ENCODE measurements around the gene HYAL4.
"Not testable (repeated sequence)": the region's sequence is repeated elsewhere in the genome, so short reads cannot be mapped to it uniquely, and the experiment has no call there.

Gene HYAL4

DNA sequence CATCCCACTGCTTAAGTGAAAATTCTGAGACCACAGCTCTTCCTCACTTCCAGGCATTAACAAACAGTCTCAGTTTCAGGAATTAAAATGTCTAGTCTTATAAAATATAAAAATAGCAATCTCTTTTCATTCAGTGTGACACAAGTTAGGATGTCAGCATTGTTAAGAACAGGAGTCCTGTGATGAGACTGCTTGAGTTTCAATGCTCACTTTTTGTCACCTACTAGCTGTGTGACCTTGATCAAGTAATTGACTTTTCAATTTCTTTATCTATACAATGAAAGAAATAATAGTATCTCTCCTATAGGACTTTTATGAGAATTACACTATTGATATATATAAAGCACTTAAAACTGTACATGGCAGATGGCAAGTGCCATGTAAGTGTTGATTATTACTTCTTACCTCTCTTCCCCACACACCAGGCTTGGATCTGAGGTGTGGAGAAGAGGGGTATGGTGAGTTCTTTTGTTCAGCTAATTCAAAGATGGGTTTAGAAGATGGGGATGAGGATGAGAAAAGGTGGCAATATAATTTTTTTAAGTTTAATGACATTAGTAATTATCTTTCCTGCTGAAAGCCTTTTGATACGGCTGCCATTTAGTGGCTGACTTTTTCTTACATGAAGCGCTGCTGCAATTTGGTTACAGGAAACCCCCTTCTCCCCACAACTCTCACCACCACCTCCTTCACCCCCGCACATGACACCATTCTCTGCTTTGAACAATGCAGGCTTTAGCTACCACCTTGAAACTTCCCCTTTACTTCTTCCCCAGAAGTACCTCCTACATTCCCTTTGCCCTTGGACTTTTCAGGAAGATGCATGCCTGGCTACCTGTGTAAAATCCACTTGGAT is 20.8 kb upstream of the HYAL4 start:
- TF ChIP-seq, protein P1, sequence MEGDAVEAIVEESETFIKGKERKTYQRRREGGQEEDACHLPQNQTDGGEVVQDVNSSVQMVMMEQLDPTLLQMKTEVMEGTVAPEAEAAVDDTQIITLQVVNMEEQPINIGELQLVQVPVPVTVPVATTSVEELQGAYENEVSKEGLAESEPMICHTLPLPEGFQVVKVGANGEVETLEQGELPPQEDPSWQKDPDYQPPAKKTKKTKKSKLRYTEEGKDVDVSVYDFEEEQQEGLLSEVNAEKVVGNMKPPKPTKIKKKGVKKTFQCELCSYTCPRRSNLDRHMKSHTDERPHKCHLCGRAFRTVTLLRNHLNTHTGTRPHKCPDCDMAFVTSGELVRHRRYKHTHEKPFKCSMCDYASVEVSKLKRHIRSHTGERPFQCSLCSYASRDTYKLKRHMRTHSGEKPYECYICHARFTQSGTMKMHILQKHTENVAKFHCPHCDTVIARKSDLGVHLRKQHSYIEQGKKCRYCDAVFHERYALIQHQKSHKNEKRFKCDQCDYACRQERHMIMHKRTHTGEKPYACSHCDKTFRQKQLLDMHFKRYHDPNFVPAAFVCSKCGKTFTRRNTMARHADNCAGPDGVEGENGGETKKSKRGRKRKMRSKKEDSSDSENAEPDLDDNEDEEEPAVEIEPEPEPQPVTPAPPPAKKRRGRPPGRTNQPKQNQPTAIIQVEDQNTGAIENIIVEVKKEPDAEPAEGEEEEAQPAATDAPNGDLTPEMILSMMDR (IDR thresholded peaks at IDR 0.05; ENCODE audit: low read depth, low read length), result no peak
- no peak overlapping the region for H3K4me3 ChIP-seq (ENCODE audit: low read depth, low read length)

DNA sequence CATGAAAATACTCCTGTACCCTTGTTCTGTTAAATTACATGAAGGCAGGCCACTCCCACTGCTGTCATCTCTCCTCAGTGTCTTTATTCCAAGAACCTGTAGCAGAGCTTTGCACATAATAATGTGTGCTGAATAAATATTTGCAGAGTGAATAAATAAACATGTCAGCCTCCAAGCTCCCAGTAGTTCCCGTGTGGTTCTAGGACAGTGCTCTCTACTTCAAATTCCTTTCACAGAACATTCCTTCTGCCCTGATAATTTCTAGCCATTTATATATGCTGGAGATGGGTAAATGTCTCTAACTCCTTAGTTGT is 20.3 kb upstream of the HYAL4 start:
- TF ChIP-seq, protein P1 (IDR thresholded peaks at IDR 0.05; ENCODE audit: low read depth, low read length), result no peak
- no peak overlapping the region for H3K4me3 ChIP-seq (ENCODE audit: low read depth, low read length)

DNA sequence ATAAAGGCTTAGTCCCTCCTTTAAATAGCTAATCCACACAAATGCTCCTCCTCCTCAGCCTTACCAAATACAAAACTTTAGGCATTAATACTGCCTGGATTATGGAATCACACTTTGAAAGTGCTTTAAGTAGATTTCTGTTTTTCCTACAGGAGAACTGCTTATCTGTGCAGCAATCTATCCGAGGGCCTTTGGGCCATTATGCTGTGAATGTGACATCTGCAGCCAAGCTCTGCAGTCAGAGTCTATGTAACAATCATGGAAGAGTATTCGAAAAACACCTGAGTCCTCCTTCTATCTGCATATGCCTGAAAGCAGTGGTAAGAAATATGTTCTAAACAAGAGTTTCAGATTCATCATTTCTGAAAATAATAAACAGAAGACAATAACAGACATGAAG is 16.2 kb upstream of the HYAL4 start:
- no peak overlapping the region for H3K4me3 ChIP-seq (ENCODE audit: low read depth, low read length)
- TF ChIP-seq, protein P1 (IDR thresholded peaks at IDR 0.05; ENCODE audit: low read depth, low read length), result no peak

DNA sequence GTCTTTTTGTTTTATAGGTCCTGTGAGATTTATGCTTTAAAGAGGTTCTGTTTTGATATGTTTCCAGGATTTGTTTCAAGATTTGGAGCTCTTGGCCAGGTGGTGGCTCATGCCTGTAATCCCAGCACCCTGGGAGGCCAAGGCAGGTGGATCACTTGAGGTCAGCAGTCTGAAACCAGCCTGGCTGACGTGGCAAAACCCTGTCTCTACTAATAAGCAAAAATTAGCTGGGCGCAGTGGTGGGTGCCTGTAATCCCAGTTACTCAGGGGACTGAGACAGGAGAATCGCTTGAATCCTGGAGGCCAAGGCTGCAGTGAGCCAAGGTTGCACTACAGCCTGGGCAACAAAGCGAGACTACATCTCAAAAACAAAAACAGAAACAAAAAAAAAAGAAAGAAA is 8.3 kb upstream of the HYAL4 start:
- H3K4me3 ChIP-seq (ENCODE audit: low read depth, low read length), result no peak overlapping the region
- TF ChIP-seq, protein P1 (IDR thresholded peaks at IDR 0.05; ENCODE audit: low read depth, low read length), result no peak

DNA sequence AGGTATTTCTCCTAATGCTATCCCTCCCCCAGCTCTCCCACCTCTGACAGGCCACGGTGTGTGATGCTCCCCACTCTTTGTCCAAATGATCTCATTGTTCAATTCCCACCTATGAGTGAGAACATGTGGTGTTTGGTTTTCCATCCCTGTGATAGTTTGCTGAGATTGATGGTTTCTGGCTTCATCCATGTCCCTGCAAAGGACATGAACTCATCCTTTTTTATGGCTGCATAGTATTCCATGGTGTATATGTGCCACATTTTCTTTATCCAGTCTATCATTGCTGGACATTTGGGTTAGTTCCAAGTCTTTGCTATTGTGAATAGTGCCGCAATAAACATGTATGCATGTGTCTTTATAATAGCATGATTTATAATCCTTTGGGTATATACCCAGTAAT is 5.9 kb upstream of the HYAL4 start:
- H3K4me3 ChIP-seq (ENCODE audit: low read depth, low read length), result not testable (repeated sequence)

DNA sequence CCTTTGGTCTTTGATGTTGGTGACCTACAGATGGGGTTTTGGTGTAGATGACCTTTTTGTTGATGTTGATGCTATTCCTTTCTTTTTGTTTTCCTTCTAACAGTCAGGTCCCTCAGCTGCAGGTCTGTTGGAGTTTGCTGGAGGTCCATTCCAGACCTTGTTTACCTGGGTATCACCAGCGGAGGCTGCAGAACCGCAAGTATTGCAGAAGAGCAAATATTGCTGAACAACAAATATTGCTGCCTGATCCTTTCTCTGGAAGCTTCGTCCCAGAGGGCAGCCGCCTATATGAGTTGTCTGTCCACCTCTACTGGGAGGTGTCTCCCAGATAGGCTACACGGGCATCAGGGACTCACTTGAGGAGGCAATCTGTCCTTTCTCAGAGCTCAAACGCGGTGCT is 827 bp upstream of the HYAL4 start:
- H3K4me3 ChIP-seq (ENCODE audit: low read depth, low read length), result not testable (repeated sequence)

DNA sequence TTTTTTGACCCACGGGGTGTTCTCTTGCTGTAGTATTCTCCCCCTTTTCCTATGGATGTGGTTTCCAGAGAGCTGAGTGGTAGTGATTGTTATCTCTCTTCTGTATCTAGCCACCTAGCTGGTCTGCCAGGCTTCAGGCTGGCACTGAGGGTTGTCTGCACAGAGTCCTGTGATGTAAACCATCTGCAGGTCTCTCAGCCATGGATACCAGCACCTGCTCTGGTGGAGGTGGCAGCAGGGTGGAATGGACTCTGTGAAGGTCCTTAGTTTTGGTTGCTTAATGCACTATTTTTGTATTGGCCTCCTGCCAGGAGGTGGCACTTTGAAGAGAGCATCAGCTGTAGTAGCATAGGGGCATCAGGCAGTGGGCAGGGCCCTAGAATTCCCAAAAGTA is 851 bp downstream of the HYAL4 start:
- no peak overlapping the region for H3K4me3 ChIP-seq (ENCODE audit: low read depth, low read length)
- TF ChIP-seq, protein P1 (IDR thresholded peaks at IDR 0.05; ENCODE audit: low read depth, low read length), result no peak

DNA sequence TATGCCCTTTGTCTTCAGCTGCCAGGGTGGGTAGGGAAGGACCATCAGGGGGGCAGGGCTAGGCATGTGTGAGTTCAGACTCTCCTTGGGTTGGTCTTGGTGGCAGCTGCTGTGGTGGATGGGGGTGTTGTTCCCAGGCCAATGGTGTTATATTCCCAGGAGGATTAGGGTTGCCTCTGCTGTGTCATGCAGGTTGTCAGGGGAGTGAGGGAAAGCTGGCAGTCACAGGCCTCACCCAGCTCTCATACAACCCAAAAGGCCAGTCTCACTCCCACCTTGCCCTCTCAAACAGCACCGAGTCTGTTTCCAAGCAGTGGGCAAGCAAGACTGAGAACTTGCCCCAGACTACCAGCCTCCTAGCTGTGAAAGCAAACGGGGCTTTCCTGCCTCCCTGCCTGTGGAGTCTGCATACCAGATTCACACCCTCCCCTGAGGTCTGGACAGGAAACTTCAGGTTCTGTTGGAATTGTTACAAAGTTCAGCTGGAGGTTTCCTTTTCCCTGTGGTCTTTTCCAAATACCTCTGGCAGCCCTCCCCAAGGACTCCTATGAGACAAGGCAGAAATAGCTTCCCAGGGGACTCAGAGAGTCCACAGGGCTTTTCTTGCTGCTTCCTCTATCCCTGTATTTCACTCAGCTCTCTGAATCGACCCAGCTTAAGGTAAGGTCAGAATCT is 1.4 kb downstream of the HYAL4 start:
- no peak overlapping the region for H3K4me3 ChIP-seq (ENCODE audit: low read depth, low read length)
- TF ChIP-seq, protein P1 (IDR thresholded peaks at IDR 0.05; ENCODE audit: low read depth, low read length), result no peak

Measured in WI38 (cell line).